OCI-LY7 (cell line): Measurements from ENCODE around the gene ZNF423. TPM values are rescaled to one million over a fixed set of nuclear protein-coding genes. Genes with fewer than 3 reads are reported as not detected.

ENCODE experiments used
- BruUV-seq: library from RNA; stranded (reverse); fragments of 400-500 nt; replicated peaks from 2 replicates; lab custom pipeline; 2021; lab: Mats Ljungman, UMichigan
- CTCF ChIA-PET: fragments of 300-600 bp; sonication (Branson Sonifier 250); formaldehyde crosslinking; loops from one replicate; lab custom pipeline; 2022; ENCODE audit warnings: antibody characterized with exemption; ENCODE audit not compliant: unreplicated experiment; lab: Charles Lee
- POLR2A ChIA-PET: fragments of 300-600 bp; sonication (Branson Sonifier 250); formaldehyde crosslinking; loops from one replicate; lab custom pipeline; 2022; ENCODE audit warnings: antibody characterized with exemption; lab: Charles Lee
- DNase-seq: peaks from one replicate; pipeline ENCODE4 v3.0.0-alpha.2; 2015; ENCODE audit warnings: low spot score
- H2AFZ ChIP-seq: fragments of 200-600 bp; sonication (generic), shearing (Covaris generic); 2 replicates; pipeline ENCODE4 v1.6.1; 2014; ENCODE audit warnings: mild to moderate bottlenecking, antibody characterized with exemption, low read length, moderate library complexity
- H3K27ac ChIP-seq: fragments of 200-600 bp; sonication (generic); 2 replicates; pipeline ENCODE4 v1.5.1; 2014; ENCODE audit warnings: mixed run types, low read depth, mild to moderate bottlenecking, moderate library complexity, low read length, inconsistent platforms; ENCODE audit not compliant: poor library complexity, severe bottlenecking
- H3K36me3 ChIP-seq: fragments of 200-600 bp; sonication (generic); 2 replicates; pipeline ENCODE4 v1.6.1; 2014; ENCODE audit warnings: mild to moderate bottlenecking, antibody characterized with exemption, low read length, moderate library complexity, mixed read lengths; ENCODE audit not compliant: insufficient read depth
- H3K4me1 ChIP-seq: fragments of 200-600 bp; sonication (generic); 2 replicates; pipeline ENCODE4 v1.5.1; 2014; ENCODE audit warnings: mild to moderate bottlenecking, low read length; ENCODE audit not compliant: insufficient read depth, poor library complexity, severe bottlenecking
- H3K4me2 ChIP-seq: fragments of 200-600 bp; sonication (generic); 2 replicates; pipeline ENCODE4 v1.6.1; 2014; ENCODE audit warnings: mild to moderate bottlenecking, low read length
- H3K4me3 ChIP-seq: fragments of 200-600 bp; sonication (generic); 2 replicates; pipeline ENCODE4 v1.5.1; 2014; ENCODE audit warnings: mild to moderate bottlenecking, low read depth, low read length; ENCODE audit not compliant: poor library complexity, severe bottlenecking
- H3K79me2 ChIP-seq: fragments of 200-600 bp; sonication (generic); 2 replicates; pipeline ENCODE4 v1.6.1; 2016; ENCODE audit warnings: low read depth, mild to moderate bottlenecking, low read length, moderate library complexity, mixed read lengths; ENCODE audit not compliant: insufficient read depth
- H3K9me2 ChIP-seq: fragments of 200-600 bp; sonication (generic); 2 replicates; pipeline ENCODE4 v1.6.1; 2016; ENCODE audit warnings: mild to moderate bottlenecking, low read length, mixed read lengths; ENCODE audit not compliant: insufficient read depth
- H3K9me3 ChIP-seq: fragments of 200-600 bp; sonication (generic); 2 replicates; pipeline ENCODE4 v1.6.1; 2014; ENCODE audit warnings: mild to moderate bottlenecking, mixed run types, low read length, mixed read lengths
- H4K20me1 ChIP-seq: fragments of 200-600 bp; sonication (generic); 2 replicates; pipeline ENCODE4 v1.6.1; 2014; ENCODE audit warnings: mild to moderate bottlenecking, antibody characterized with exemption, low read length, moderate library complexity, mixed read lengths; ENCODE audit not compliant: insufficient read depth
- CTCF ChIP-seq: fragments of 200-600 bp; sonication (generic); conservative IDR thresholded peaks from 2 replicates; pipeline ENCODE4 v1.5.1; 2014; ENCODE audit warnings: mild to moderate bottlenecking, antibody characterized with exemption, low read length, moderate library complexity, mixed read lengths
- EZH2phosphoT487 ChIP-seq: fragments of 200-600 bp; sonication (generic); IDR thresholded peaks from 2 replicates; pipeline ENCODE4 v1.6.1; 2018; ENCODE audit warnings: low read depth, borderline replicate concordance, mild to moderate bottlenecking, mixed run types, antibody characterized with exemption, low read length, moderate library complexity, mixed read lengths
- intact Hi-C: fragments of 100-400 bp; cut with micrococcal nuclease; formaldehyde crosslinking; loops from one replicate; pipeline ENCODE4 v1.10.0; 2022; ENCODE audit not compliant: unreplicated experiment
- total RNA-seq, 2 experiments: library from RNA; depleted of rRNA in 1 of 2; stranded (reverse); fragments of >200 nt in 1 of 2; shearing (Covaris generic) in 1 of 2; gene quantifications; 2 replicates each; pipeline ENCODE4 v1.2.3, GENCODE V29; 2014 to 2022

ZNF423 gene
- total RNA-seq, 2 experiments from 2014 or later = 0.09 to 0.13 TPM

DNA sequence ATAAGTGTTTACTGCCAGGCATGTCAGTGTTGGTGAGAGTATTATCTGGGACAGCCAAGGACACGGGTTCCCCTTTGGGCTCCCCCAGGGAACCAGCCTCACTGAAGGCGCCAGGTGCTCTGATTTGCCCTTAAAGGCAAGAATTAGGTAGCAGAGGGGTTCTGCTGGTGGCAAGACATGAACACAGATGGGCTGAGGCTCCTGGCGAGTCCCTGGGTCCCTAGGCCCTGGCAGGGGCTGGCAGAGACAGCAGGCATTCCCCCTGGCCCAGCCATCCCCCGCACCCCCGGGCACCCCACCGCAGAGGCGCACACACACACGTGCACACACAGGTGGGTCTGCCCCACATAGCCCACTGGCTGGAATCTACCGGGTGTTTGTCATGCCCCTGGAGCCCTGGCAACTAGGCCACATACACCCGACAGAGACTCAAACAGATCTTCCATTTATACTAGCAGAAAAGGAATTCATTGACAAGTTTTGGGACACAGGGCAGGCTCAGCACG, 329.0 kb downstream of the ZNF423 start:
- BruUV-seq = no TSS peak
- POLR2A ChIA-PET = no interaction called here
- CTCF ChIA-PET = no interaction called here
- H3K36me3 ChIP-seq = no peaks in the 10 kb centered on the region
- peaks cover 36% of the 10 kb centered on the region for H3K4me1 ChIP-seq
- H3K9me2 ChIP-seq = no peaks in the 10 kb centered on the region
- intact Hi-C loops = no loop called here
- no peak overlapping the region for H3K27ac ChIP-seq
- DNase-seq = no peak
- no peaks in the 10 kb centered on the region for H4K20me1 ChIP-seq
- TF ChIP-seq EZH2phosphoT487 = no peak
- no peak for TF ChIP-seq CTCF
- H3K9me3 ChIP-seq = no peaks in the 10 kb centered on the region
- H2AFZ ChIP-seq = no peak overlapping the region
- no peaks in the 10 kb centered on the region for H3K79me2 ChIP-seq
- H3K4me2 ChIP-seq = no peak overlapping the region
- no peak overlapping the region for H3K4me3 ChIP-seq

DNA sequence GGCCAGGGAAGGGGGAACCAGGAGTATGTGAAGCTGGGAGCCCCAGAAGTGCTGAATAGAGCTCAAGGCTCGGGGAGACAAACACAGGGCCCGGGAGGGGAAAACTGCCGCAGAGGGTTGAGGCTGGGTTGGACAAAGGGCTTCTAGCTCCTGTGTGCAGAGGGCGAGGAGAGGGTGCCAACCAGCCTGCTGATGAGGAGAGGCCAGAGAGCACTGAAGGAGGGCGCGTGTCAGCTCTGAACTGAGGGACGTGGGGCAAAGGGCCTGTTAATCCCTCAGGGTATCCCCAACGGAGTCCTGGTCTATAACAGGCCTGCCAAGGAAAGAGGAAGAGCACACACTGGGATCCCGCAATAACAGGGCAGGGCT, 331.0 kb downstream of the ZNF423 start:
- BruUV-seq = no TSS peak
- Histone ChIP-seq H3K79me2 (no peaks in the 10 kb centered on the region), H3K36me3 (no peaks in the 10 kb centered on the region), H3K4me1 (peaks cover 43% of the 10 kb centered on the region), H3K27ac (no peak overlapping the region), H2AFZ (no peak overlapping the region), H3K9me3 (no peaks in the 10 kb centered on the region), H3K9me2 (no peaks in the 10 kb centered on the region), H3K4me3 (no peak overlapping the region), H3K4me2 (no peak overlapping the region), H4K20me1 (no peaks in the 10 kb centered on the region)
- intact Hi-C loops = loop anchor here (5.0 kb wide), 1 partner anchor 52 kb away; no protein-coding TSS in a partner anchor
- POLR2A ChIA-PET = interaction anchor here (1.7 kb wide), 1 partner anchor 59 kb away, joined by 3 read pairs; no protein-coding TSS in a partner anchor
- TF ChIP-seq EZH2phosphoT487 (no peak), CTCF (no peak)
- no peak for DNase-seq
- CTCF ChIA-PET = no interaction called here

- Histone ChIP-seq H3K9me2 (no peaks in the 10 kb centered on the region), H4K20me1 (no peaks in the 10 kb centered on the region), H3K4me3 (no peak overlapping the region), H3K9me3 (no peaks in the 10 kb centered on the region), H2AFZ (no peak overlapping the region), H3K4me2 (no peak overlapping the region), H3K4me1 (peaks cover 37% of the 10 kb centered on the region), H3K27ac (no peak overlapping the region), H3K36me3 (no peaks in the 10 kb centered on the region), H3K79me2 (no peaks in the 10 kb centered on the region)
- TF ChIP-seq EZH2phosphoT487 (no peak), CTCF (no peak)
- no TSS peak for BruUV-seq
- ChIA-PET CTCF (interaction anchor here (0.6 kb wide), 2 partner anchors 15 to 91 kb away, joined by 3 to 4 read pairs; no protein-coding TSS in a partner anchor), POLR2A (interaction anchor here (1.0 to 1.7 kb wide), 2 partner anchors 58 to 82 kb away, joined by 3 read pairs; no protein-coding TSS in a partner anchor)
- no peak for DNase-seq
- intact Hi-C loops = loop anchor here (5.0 kb wide), 1 partner anchor 53 kb away; no protein-coding TSS in a partner anchor
Observed at GRCh38 chr16:49524216-49524946, 331.5 kb downstream of the ZNF423 start.
